HG02588 (cell line): ENCODE data around the gene CETP.
A peak's percentile ranks its signal among the peaks of the same experiment; 100 is the strongest.

Source experiments
- ATAC-seq: cut with Tn5 transposase; IDR thresholded peaks from one replicate; pipeline ENCODE4 v1.9.1; 2021; ENCODE audit warnings: mild to moderate bottlenecking, moderate library complexity; ENCODE audit not compliant: unreplicated experiment

The CETP gene

GRCh38 chr16:56961851-56962281 lies at the start of gene CETP:
Gene CETP, plus strand, starts transcription at chr16:56961950. Its CDS starts 30 bp downstream, at chr16:56961980.
- no peak for ATAC-seq

- no peak for ATAC-seq
Measured at GRCh38 chr16:56912746-56913708, 48.7 kb upstream of the CETP start.

GRCh38 chr16:56914896-56915295 lies 46.9 kb upstream of the CETP start:
- no peak for ATAC-seq

- ATAC-seq: no peak
Measured at GRCh38 chr16:56915336-56916119, 46.2 kb upstream of the CETP start.

- peak; percentile 71 for ATAC-seq
Measured at GRCh38 chr16:56916571-56917403, 45.0 kb upstream of the CETP start.

- no peak for ATAC-seq
Measured at GRCh38 chr16:56918467-56919012, 43.2 kb upstream of the CETP start.

GRCh38 chr16:56919099-56919800 lies 42.5 kb upstream of the CETP start:
- no peak for ATAC-seq

- ATAC-seq: no peak
Measured at GRCh38 chr16:56921571-56921970, 40.2 kb upstream of the CETP start.

GRCh38 chr16:56923481-56924091 lies 38.2 kb upstream of the CETP start:
- no peak for ATAC-seq

GRCh38 chr16:56927471-56927870 lies 34.3 kb upstream of the CETP start:
- no peak for ATAC-seq

GRCh38 chr16:56929639-56930038 lies 32.1 kb upstream of the CETP start:
- no peak for ATAC-seq

GRCh38 chr16:56930486-56931270 lies 31.1 kb upstream of the CETP start:
- no peak for ATAC-seq

GRCh38 chr16:56931271-56931891 lies 30.4 kb upstream of the CETP start:
- peak; percentile 38 for ATAC-seq

GRCh38 chr16:56931892-56932720 lies 29.6 kb upstream of the CETP start, which contains the start of gene HERPUD1:
Gene HERPUD1, plus strand, starts transcription at chr16:56932142. Its CDS starts 103 bp downstream, at chr16:56932245.
- ATAC-seq: peak; percentile 84

- ATAC-seq: no peak
Measured at GRCh38 chr16:56932721-56933619, 28.8 kb upstream of the CETP start.
